GM21576 (cell line): ENCODE measurements around the gene C1R.
"Not testable (repeated sequence)": the region's sequence is repeated elsewhere in the genome, so short reads cannot be mapped to it uniquely, and the experiment has no call there.

Experiments used
- ATAC-seq: cut with Tn5 transposase; IDR thresholded peaks from one replicate; pipeline ENCODE4 v1.9.1; 2021; ENCODE audit warnings: mild to moderate bottlenecking, moderate library complexity; ENCODE audit not compliant: unreplicated experiment

The C1R gene

DNA sequence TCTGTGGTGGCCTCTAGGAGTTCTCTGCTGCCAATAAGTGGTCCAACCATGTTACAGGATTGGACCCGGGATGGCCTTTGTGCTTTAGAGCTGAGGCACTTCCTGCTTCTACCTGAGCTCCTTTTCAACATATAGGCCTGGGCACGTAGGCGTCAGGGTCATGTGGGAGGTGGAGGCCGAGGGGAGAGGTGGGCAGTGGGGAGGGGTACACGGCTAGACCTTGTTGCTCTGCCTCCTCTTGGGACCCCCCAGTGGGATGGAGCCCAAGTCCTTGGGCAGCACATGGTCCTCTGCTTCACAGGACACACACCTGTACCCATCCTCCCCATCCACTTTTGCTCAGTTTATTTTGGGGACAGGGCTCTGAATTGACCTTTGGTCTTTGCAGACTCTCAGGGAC, 29.1 kb upstream of the C1R start:
- no peak for ATAC-seq

GRCh38 chr12:7120166-7120565, 27.9 kb upstream of the C1R start:
- no peak for ATAC-seq

- no peak for ATAC-seq
These were observed 26.6 kb upstream of the C1R start for GRCh38 chr12:7118881-7119280.

DNA sequence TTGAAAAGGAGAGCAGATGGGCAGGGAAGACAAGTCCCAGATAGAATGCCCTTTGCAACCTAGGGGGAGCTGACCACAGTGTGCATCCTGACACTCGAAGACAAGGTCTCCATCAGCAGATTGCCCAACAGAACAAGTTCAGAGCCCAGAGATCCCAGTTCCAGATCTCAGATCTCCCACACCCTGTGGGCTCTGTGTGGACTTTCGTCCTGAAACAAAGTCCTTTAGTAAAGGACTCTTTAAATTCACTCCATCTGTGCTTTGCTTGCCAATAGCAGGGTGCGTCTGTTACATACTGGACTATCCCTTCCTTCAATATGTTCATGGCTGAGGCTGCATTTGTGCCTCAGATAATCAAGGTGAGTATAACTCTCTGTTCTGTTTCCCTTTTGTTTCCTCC, 25.4 kb upstream of the C1R start:
- no peak for ATAC-seq

DNA sequence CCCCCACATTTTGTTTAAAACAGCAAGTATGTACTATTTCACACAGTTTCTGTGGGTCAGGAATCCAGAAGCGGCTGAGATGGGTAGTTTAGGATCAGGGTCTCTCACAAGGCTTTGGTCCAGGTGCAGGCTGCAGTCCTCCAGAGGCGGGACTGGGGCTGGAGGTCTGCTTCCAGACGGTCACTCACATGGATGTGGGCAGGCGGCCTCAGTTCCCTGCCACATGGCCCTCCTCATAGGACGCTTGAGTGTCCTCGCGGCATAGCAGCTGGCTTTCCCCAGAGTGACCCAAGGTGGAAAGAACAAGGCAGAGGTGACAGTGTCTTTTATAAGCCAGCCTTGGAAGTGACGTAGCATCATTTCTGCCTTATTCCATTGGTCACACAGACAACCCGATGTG, 24.7 kb upstream of the C1R start:
- no peak for ATAC-seq

DNA sequence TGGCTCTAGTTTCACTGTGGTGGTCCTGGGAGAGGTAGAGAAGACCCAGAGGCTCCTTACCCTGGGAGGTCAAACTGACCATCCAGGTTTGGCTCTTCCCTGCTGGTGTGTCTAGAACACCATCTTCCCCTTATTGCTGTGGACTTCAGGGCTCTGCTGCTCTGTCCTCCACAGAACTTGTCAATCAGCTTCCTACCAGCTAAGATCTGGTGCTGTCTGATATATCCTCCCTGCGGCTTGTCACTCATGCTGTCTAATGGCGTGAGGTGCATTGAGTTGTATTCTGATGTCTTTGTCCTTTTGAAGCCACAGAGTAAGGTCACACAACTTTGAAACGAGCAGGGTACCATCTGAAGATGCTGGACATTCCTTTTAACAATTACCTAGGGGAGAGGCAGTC, 24.0 kb upstream of the C1R start:
- ATAC-seq, result no peak

- ATAC-seq, result no peak
These were observed 22.6 kb upstream of the C1R start for GRCh38 chr12:7114851-7115250.

DNA sequence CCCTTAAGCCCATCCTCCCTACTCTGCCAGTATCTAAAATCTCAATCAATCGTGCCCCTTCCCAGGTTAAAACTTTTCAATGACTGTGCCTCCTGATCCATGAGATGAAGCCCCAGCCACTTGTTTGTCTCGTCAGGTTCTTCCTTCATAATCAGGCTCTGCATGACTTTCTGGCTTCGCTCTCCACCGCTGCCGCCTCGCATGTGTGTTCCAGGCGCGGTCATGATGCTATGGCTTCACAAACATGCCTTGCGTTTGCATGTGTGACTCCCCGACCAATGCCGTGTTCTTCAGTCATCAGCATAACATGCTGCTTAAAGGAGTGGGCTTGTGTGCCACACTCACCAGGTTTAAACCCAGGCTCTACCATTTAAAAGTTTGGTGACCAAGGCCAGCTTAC, 21.8 kb upstream of the C1R start:
- no peak for ATAC-seq

- no peak for ATAC-seq
These were observed 21.2 kb upstream of the C1R start for GRCh38 chr12:7113389-7113871.

DNA sequence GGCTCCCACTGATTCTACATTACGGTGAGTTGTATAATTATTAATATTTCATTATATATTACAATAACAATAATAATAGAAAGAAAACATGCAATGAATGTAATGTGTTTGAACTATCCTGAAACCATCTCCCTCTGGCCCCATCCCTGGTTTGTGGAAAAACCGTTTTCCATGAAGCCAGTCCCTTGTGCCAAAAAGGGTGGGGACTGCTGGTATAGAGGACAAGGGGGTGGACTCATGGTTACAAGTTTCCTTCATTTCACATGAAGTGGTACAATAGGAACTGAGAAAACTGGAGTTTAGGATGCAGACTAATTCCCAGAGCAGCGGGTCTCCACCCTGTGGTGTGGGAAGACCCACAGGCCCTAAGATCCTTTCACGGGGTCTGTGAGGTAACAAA, 19.8 kb upstream of the C1R start:
- no peak for ATAC-seq

DNA sequence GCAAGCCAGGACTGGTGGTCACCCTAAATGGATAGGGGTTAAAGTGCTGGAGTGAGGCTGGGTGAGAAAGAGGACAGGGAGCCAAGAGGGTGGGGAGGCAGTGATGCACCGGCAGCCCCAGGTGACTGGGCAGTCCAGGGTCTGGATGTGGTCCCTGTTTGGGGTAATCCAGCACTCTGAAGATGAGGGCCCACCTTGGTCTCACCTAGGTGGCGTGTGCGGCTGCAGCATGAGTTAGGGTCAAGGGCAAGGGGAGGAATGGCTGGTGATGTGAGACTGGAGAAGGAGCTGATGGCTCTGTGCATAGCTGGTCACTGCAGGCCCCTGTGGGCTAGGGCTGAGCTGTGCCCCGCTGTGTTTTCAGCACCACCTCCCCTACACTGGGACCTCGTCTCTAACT, 18.4 kb upstream of the C1R start:
- ATAC-seq, result no peak

DNA sequence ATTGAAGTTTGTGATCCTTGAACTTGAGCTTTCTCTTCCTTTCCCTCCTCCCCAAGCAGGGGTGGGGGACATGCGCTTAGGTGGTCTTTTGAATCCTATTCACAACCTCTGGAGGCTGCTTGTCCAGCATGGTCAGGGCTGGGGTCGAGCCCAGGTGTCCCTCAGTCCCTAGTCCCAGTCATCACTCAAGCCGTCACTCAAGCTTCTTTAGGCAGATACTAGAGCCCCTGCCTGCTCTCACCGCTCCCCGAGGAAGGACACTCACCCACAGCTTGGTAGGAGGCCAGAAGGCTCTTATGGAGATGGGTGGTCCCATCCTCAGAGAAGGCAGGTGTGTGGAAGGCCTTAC, 17.3 kb upstream of the C1R start:
- no peak for ATAC-seq

GRCh38 chr12:7108796-7109571, 16.7 kb upstream of the C1R start, which contains the start of gene C1RL:
Gene C1RL, minus strand, starts transcription at chr12:7109214. Its CDS starts 34 bp downstream, at chr12:7109180.
- no peak for ATAC-seq

- ATAC-seq, result peak; percentile 84
These were observed 16.0 kb upstream of the C1R start for GRCh38 chr12:7108003-7108795.

DNA sequence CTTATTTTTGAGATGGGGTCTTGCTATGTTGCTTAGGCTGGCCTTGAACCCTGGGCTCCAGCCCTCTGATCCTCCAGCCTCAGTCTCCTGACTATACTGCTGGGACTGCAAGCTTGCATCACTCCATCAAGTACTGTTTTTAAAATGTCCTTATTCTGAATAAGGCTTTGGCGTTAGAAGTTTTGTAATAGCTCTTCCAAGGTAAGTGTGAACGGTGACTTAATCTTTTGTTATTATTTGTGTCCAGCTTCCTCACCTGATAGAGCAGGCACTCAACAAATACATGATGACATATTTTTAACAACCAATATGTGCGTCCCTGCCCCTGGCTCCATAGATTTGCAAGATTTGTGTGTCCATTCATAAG, 15.4 kb upstream of the C1R start:
- ATAC-seq, result no peak

GRCh38 chr12:7107181-7107580, 14.9 kb upstream of the C1R start:
- ATAC-seq, result not testable (repeated sequence)

GRCh38 chr12:7106082-7106481, 13.8 kb upstream of the C1R start:
- no peak for ATAC-seq

GRCh38 chr12:7103837-7104584, 11.8 kb upstream of the C1R start:
- no peak for ATAC-seq

DNA sequence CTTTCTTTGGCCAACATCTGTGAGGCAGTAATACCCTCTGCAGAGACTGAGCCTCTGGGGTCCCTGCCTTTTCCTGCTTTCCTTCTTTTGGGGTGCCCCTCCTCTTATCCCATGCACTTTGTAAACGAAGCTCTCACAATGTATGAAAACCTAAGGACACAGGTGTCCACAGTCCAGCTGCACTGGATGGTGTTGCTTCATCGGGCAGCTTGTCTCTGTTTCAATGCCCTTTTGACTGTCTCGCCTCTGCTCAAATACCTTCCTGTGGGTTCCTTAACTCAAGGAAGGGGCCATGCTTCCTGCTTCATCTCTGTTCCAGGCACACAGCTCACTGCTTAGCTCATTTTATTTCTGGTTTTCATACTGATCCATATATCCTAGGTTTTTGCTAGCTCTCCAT, 10.3 kb upstream of the C1R start:
- no peak for ATAC-seq

GRCh38 chr12:7101694-7102131, 9.5 kb upstream of the C1R start:
- ATAC-seq, result no peak

DNA sequence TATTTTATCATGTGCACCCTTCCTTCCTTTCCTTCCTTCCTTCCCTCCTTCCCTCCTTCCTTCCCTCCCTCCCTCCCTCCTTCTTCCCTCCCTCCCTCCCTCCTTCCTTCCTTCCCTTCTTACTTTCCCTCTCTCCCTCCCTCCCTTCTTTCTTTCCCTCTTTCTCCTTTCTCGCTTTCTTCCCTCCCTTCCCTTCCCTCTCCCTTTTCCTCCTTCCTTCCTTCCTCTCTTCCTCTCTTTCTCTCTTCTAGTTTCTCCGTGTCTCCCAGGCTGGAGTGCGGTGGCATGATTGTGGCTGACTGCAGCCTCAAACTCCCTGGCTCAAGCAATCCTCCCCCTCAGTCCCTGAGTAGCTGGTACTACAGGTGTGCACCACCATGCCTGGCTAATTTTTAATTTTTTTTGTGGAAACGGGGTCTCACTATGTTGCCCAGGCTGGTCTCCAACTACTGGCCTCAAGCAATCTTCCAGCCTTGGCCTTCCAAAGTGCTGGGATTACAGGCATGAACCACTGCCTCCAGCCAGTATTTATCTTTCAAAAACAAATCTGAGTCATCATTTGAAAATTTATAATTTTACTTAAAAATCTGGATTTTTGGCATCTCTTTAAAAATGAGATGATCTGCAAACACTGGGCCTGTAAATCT, 8.9 kb upstream of the C1R start:
- no peak for ATAC-seq
